IMR-90 (cell line): Measurements from ENCODE around the gene MALAT1. TPM values are rescaled to one million over a fixed set of nuclear protein-coding genes. Genes with fewer than 3 reads are reported as not detected.

ENCODE experiments used
- ATAC-seq: fragments of 200-7000 bp; cut with Tn5 transposase; 2 replicates; pipeline ENCODE4 v1.9.1; 2020; ENCODE audit warnings: low read depth, mild to moderate bottlenecking, moderate library complexity
- BruUV-seq: library from RNA; stranded (reverse); fragments of 400-500 nt; replicated peaks from 2 replicates; lab custom pipeline; 2021; lab: Mats Ljungman, UMichigan
- CTCF ChIA-PET: fragments of 300-600 bp; formaldehyde crosslinking; extraction: SDS; loops from one replicate; lab custom pipeline; 2021; ENCODE audit warnings: antibody characterized with exemption; lab: Yijun Ruan, JAX
- POLR2A ChIA-PET: fragments of 300-600 bp; sonication (Branson Sonifier 250); formaldehyde crosslinking; loops from one replicate; lab custom pipeline; 2022; ENCODE audit warnings: antibody characterized with exemption; ENCODE audit not compliant: unreplicated experiment; lab: Charles Lee
- DNase-seq: peaks from one replicate; pipeline ENCODE4 v3.0.0; 2013
- H2AFZ ChIP-seq: replicated peaks from 2 replicates; pipeline ENCODE3; 2013; ENCODE audit warnings: low read length, mild to moderate bottlenecking; ENCODE audit not compliant: poor library complexity
- H2AK5ac ChIP-seq: 2 replicates; pipeline ENCODE4 v1.6.1; 2013; ENCODE audit warnings: low read depth, low read length, inconsistent platforms
- H2AK9ac ChIP-seq: replicated peaks from 2 replicates; pipeline ENCODE3; 2013; ENCODE audit warnings: mild to moderate bottlenecking, low read depth, low read length, moderate library complexity; ENCODE audit not compliant: poor library complexity
- H2BK120ac ChIP-seq: 2 replicates; pipeline ENCODE4 v1.6.1; 2013; ENCODE audit warnings: low read depth, low read length, inconsistent platforms
- H2BK15ac ChIP-seq: 3 replicates; pipeline ENCODE4 v1.6.1; 2013; ENCODE audit warnings: low read depth, low read length, inconsistent platforms
- H2BK20ac ChIP-seq: 2 replicates; pipeline ENCODE4 v1.6.1; 2013; ENCODE audit warnings: low read depth, mild to moderate bottlenecking, inconsistent platforms, low read length, moderate library complexity
- H2BK5ac ChIP-seq: 2 replicates; pipeline ENCODE4 v1.6.1; 2013; ENCODE audit warnings: mild to moderate bottlenecking, low read depth, low read length, inconsistent platforms; ENCODE audit not compliant: poor library complexity, severe bottlenecking
- H3K14ac ChIP-seq: replicated peaks from 2 replicates; pipeline ENCODE4 v1.6.1; 2013; ENCODE audit warnings: low read depth, low read length, inconsistent platforms
- H3K18ac ChIP-seq: 2 replicates; pipeline ENCODE4 v1.6.1; 2013; ENCODE audit warnings: low read depth, low read length, control low read depth
- H3K23ac ChIP-seq: 2 replicates; pipeline ENCODE4 v1.6.1; 2013; ENCODE audit warnings: low read depth, low read length, inconsistent platforms
- H3K27ac ChIP-seq: 2 replicates; pipeline ENCODE4 v1.5.1; 2013; ENCODE audit warnings: mild to moderate bottlenecking, control low read depth, low read length; ENCODE audit not compliant: insufficient read depth
- H3K27me3 ChIP-seq: 2 replicates; pipeline ENCODE4 v1.6.1; 2013; ENCODE audit warnings: low read length; ENCODE audit not compliant: control insufficient read depth, insufficient read depth
- H3K36me3 ChIP-seq: 2 replicates; pipeline ENCODE4 v1.6.1; 2013; ENCODE audit warnings: low read length, mixed read lengths; ENCODE audit not compliant: control insufficient read depth, insufficient read depth
- H3K4ac ChIP-seq: 2 replicates; pipeline ENCODE4 v1.6.1; 2013; ENCODE audit warnings: low read depth, low read length, inconsistent platforms
- H3K4me1 ChIP-seq: 2 replicates; pipeline ENCODE4 v1.6.1; 2013; ENCODE audit warnings: low read length, mixed read lengths; ENCODE audit not compliant: control insufficient read depth, insufficient read depth
- H3K4me2 ChIP-seq: 2 replicates; pipeline ENCODE4 v1.6.1; 2013; ENCODE audit warnings: low read depth, mild to moderate bottlenecking, control low read depth, low read length, moderate library complexity
- H3K4me3 ChIP-seq: 2 replicates; pipeline ENCODE4 v1.5.1; 2013; ENCODE audit warnings: low read depth, mild to moderate bottlenecking, control low read depth, low read length, moderate library complexity; ENCODE audit not compliant: insufficient read depth
- H3K56ac ChIP-seq: 2 replicates; pipeline ENCODE4 v1.6.1; 2013; ENCODE audit warnings: low read length, inconsistent platforms; ENCODE audit not compliant: insufficient read depth; ENCODE audit errors: extremely low read depth
- H3K79me1 ChIP-seq, 2 experiments: 2 replicates each; pipeline ENCODE4 v1.6.1; 2013; ENCODE audit warnings: low read length in 2 of 2, inconsistent platforms in 1 of 2, low read depth in 1 of 2
- H3K9ac ChIP-seq: 2 replicates; pipeline ENCODE4 v1.6.1; 2013; ENCODE audit warnings: low read depth, low read length, control low read depth
- H3K9me1 ChIP-seq: 2 replicates; pipeline ENCODE4 v1.6.1; 2013; ENCODE audit warnings: low read length, inconsistent platforms; ENCODE audit not compliant: insufficient read depth
- H3K9me3 ChIP-seq: 2 replicates; pipeline ENCODE4 v1.6.1; 2013; ENCODE audit warnings: low read length; ENCODE audit not compliant: control insufficient read depth, insufficient read depth
- H4K20me1 ChIP-seq: 2 replicates; pipeline ENCODE4 v1.6.1; 2013; ENCODE audit warnings: low read length, inconsistent platforms; ENCODE audit not compliant: insufficient read depth
- H4K5ac ChIP-seq: 2 replicates; pipeline ENCODE4 v1.6.1; 2013; ENCODE audit warnings: mild to moderate bottlenecking, low read depth, low read length, control low read depth
- H4K8ac ChIP-seq, 2 experiments: 2 replicates each; pipeline ENCODE4 v1.6.1; 2013; ENCODE audit warnings: low read depth in 2 of 2, low read length in 2 of 2, control low read depth in 1 of 2, inconsistent platforms in 1 of 2
- H4K91ac ChIP-seq: 2 replicates; pipeline ENCODE4 v1.6.1; 2013; ENCODE audit warnings: low read depth, low read length, inconsistent platforms; ENCODE audit not compliant: insufficient read depth
- BHLHE40 ChIP-seq: fragments of 150-350 bp; IDR thresholded peaks from 2 replicates; pipeline ENCODE4 v1.6.1; 2016; ENCODE audit warnings: mild to moderate bottlenecking, low read depth, low read length
- CEBPB ChIP-seq: IDR thresholded peaks from 2 replicates; pipeline ENCODE4 v1.6.1; 2012; ENCODE audit warnings: low read depth, low read length, improper control_type of control experiment
- CHD1 ChIP-seq: IDR thresholded peaks from 2 replicates; pipeline ENCODE4 v1.6.1; 2012; ENCODE audit warnings: low read depth, low read length, improper control_type of control experiment
- ELK1 ChIP-seq: fragments of 150-350 bp; IDR thresholded peaks from 2 replicates; pipeline ENCODE4 v1.6.1; 2016; ENCODE audit warnings: low read depth, mild to moderate bottlenecking, low read length, moderate library complexity, borderline replicate concordance
- FOS ChIP-seq: fragments of 150-350 bp; IDR thresholded peaks from 2 replicates; pipeline ENCODE4 v1.6.1; 2016; ENCODE audit warnings: low read depth, low read length
- MAFK ChIP-seq: IDR thresholded peaks from 2 replicates; pipeline ENCODE4 v1.6.1; 2012; ENCODE audit warnings: low read depth, low read length, improper control_type of control experiment
- MAZ ChIP-seq: IDR thresholded peaks from 2 replicates; pipeline ENCODE4 v1.6.1; 2012; ENCODE audit warnings: low read depth, mild to moderate bottlenecking, low read length, improper control_type of control experiment, moderate library complexity, borderline replicate concordance
- MXI1 ChIP-seq: IDR thresholded peaks from 2 replicates; pipeline ENCODE4 v1.6.1; 2012; ENCODE audit warnings: low read depth, mild to moderate bottlenecking, low read length, moderate library complexity, borderline replicate concordance
- NFE2L2 ChIP-seq: fragments of 150-350 bp; IDR thresholded peaks from 2 replicates; pipeline ENCODE4 v1.6.1; 2016; ENCODE audit warnings: low read depth, mild to moderate bottlenecking, low read length
- POLR2A ChIP-seq: IDR thresholded peaks from 2 replicates; pipeline ENCODE4 v1.6.1; 2012; ENCODE audit warnings: mild to moderate bottlenecking, low read depth, low read length
- RAD21 ChIP-seq: IDR thresholded peaks from 2 replicates; pipeline ENCODE4 v1.6.1; 2012; ENCODE audit warnings: low read length, improper control_type of control experiment
- RCOR1 ChIP-seq: IDR thresholded peaks from 2 replicates; pipeline ENCODE4 v1.6.1; 2012; ENCODE audit warnings: mild to moderate bottlenecking, low read length, improper control_type of control experiment; ENCODE audit not compliant: insufficient replicate concordance
- RFX5 ChIP-seq: IDR thresholded peaks from 2 replicates; pipeline ENCODE4 v1.8.0; 2012; ENCODE audit warnings: low read depth, mild to moderate bottlenecking, low read length, moderate library complexity
- SMC3 ChIP-seq: fragments of 150-350 bp; IDR thresholded peaks from 2 replicates; pipeline ENCODE4 v1.6.1; 2016; ENCODE audit warnings: low read depth, mild to moderate bottlenecking, antibody characterized with exemption, low read length, moderate library complexity
- whole genome bisulfite sequencing, 2 experiments: methylation state at CpG; one replicate each; pipeline versions ENCODE4 v1.1.5 to v1.1.7; 2013; ENCODE audit warnings: missing lambda C conversion rate in 2 of 2; ENCODE audit not compliant: insufficient read length in 1 of 2; ENCODE audit errors: extremely low coverage in 2 of 2; 5-methylcytosine and 5-hydroxymethylcytosine counted together
- dilution Hi-C: fragments of 300-500 bp; cut with HindIII; formaldehyde crosslinking; loops from one replicate; pipeline ENCODE4 v1.14.3; 2018; ENCODE audit warnings: low sequenced_read_pairs; ENCODE audit not compliant: unreplicated experiment
- in situ Hi-C: fragments of 300-500 bp; cut with MboI; formaldehyde crosslinking; loops from 3 replicates; pipeline ENCODE4 v1.14.3; 2019; ENCODE audit warnings: low sequenced_read_pairs, inconsistent platforms, mixed read lengths
- intact Hi-C: fragments of 100-400 bp; cut with micrococcal nuclease; formaldehyde crosslinking; loops from 2 replicates; pipeline ENCODE4 v1.10.0; 2022
- polyA plus RNA-seq, 3 experiments: library from polyadenylated mRNA; depleted of rRNA; stranded (reverse); fragments of >200 nt; gene quantifications; 2 replicates each; pipeline ENCODE4 v1.2.3, GENCODE V29; 2012; ENCODE audit warnings: low replicate concordance in 1 of 3
- total RNA-seq: library from RNA; depleted of rRNA; stranded (reverse); fragments of >200 nt; gene quantifications from 2 replicates; pipeline ENCODE4 v1.2.3, GENCODE V29; 2012
- TF ChIP-seq, protein P1 (sequence below): fragments of 150-350 bp; IDR thresholded peaks from 2 replicates; pipeline ENCODE4 v1.6.1; 2017; ENCODE audit warnings: mild to moderate bottlenecking, antibody characterized with exemption, low read length, low read depth

Gene MALAT1
- total and polyA plus RNA-seq, 2 of the 4 experiments (the other 2 are of a cell fraction) = 636 to 3,569 TPM

- Histone ChIP-seq H3K9ac (no peak overlapping the region), H3K4ac (0 out of 2 replicates have a peak overlapping the region, but pooled peaks have one; percentile 52), H4K20me1 (peaks cover 15% of the 10 kb centered on the region), H3K14ac (no peak overlapping the region), H3K18ac (no peak overlapping the region), H4K91ac (no peak overlapping the region; the same call in 1 of the 2 replicates), H2BK5ac (peak overlapping the region; percentile 45), H3K27ac (no peak overlapping the region; the same call in 1 of the 2 replicates), H4K5ac (no peak overlapping the region), H2BK120ac (no peak overlapping the region), H2BK15ac (no peak overlapping the region), H2BK20ac (no peak overlapping the region), H3K36me3 (peaks cover 44% of the 10 kb centered on the region), H2AK9ac (peak overlapping the region; percentile 96), H3K56ac (no peak overlapping the region), H2AK5ac (0 out of 2 replicates have a peak overlapping the region, but pooled peaks have one; percentile 16), H3K27me3 (no peaks in the 10 kb centered on the region), H3K4me3 (peak overlapping the region; percentile 59; the same call in 1 of the 2 replicates), H3K79me1 (peaks cover 0 to 14% of the 10 kb centered on the region in 2 experiments; a peak in 3 of 4 replicates), H3K9me3 (no peaks in the 10 kb centered on the region), H4K8ac (no peak overlapping the region), H2AFZ (peak overlapping the region; percentile 100), H3K4me1 (peaks cover 5% of the 10 kb centered on the region; the same call in 1 of the 2 replicates), H3K23ac (no peak overlapping the region), H3K9me1 (no peaks in the 10 kb centered on the region; the same call in 1 of the 2 replicates), H3K4me2 (peak overlapping the region; percentile 93; the same call in 1 of the 2 replicates)
- ChIA-PET POLR2A (no interaction called here), CTCF (interaction anchor here (0.9 to 2.8 kb wide), 5 partner anchors 15 to 54 kb away, joined by 3 to 15 read pairs (median 9); partner anchors contain the start of genes FAM89B, SCYL1 and ZNRD2)
- DNase-seq (no peak), ATAC-seq (no peak)
- WGBS, 2 experiments = 28% methylated on average over 15 of the region's 60 CpGs; no CpG with 5 or more reads in 1 of the 2 experiments
- dilution Hi-C loops (no loop called here), intact Hi-C loops (loop anchor here (1.0 kb wide), 1 partner anchor 17 kb away; no protein-coding TSS in a partner anchor), in situ Hi-C loops (no loop called here)
- no TSS peak for BruUV-seq
- TF ChIP-seq SMC3 = no peak; the same call in 1 of the 2 replicates
- no peak for TF ChIP-seq FOS
- no peak for TF ChIP-seq RFX5
- no peak for TF ChIP-seq BHLHE40
- TF ChIP-seq NFE2L2 = no peak
- no peak for TF ChIP-seq CEBPB
- TF ChIP-seq ELK1 = no peak
- TF ChIP-seq MXI1 = no peak
- no peak for TF ChIP-seq POLR2A
- TF ChIP-seq MAZ = no peak
- TF ChIP-seq RCOR1 = no peak
- no peak for TF ChIP-seq MAFK
- TF ChIP-seq, protein P1, sequence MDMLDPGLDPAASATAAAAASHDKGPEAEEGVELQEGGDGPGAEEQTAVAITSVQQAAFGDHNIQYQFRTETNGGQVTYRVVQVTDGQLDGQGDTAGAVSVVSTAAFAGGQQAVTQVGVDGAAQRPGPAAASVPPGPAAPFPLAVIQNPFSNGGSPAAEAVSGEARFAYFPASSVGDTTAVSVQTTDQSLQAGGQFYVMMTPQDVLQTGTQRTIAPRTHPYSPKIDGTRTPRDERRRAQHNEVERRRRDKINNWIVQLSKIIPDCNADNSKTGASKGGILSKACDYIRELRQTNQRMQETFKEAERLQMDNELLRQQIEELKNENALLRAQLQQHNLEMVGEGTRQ = no peak
- TF ChIP-seq CHD1 = no peak
- TF ChIP-seq RAD21 = no peak
These were observed 41.0 kb downstream of the MALAT1 start for GRCh38 chr11:65539744-65540289.
